Right lobe of liver (tissue), 6 donors: ENCODE results near the gene MAP3K12. TPM values are rescaled to one million over a fixed set of nuclear protein-coding genes. Genes with fewer than 3 reads are reported as not detected.

Experiments
- ATAC-seq, 4 donors: fragments of 200-7000 bp; cut with Tn5 transposase; one replicate each; pipeline ENCODE4 v1.9.1; 2020; ENCODE audit warnings: mild to moderate bottlenecking in 4 of 4, moderate library complexity in 4 of 4
- DNase-seq, 3 donors: peaks; one replicate each; pipeline ENCODE4 v3.0.0-alpha.2; 2020
- H3K27ac ChIP-seq, 3 donors: fragments of 200-600 bp; one replicate each; pipeline ENCODE4 v1.8.0; 2022
- H3K27me3 ChIP-seq, 2 donors: fragments of 200-600 bp; one replicate each; pipeline ENCODE4 v1.8.0; 2022
- H3K36me3 ChIP-seq, 4 donors: fragments of 200-600 bp; sonication (generic) in 1 of 4; one replicate each; pipeline versions ENCODE4 v1.5.1 to v1.8.0; 2017 to 2022; ENCODE audit warnings: control low read depth in 1 of 4
- H3K4me1 ChIP-seq, 4 donors: fragments of 200-600 bp; sonication (generic) in 1 of 4; one replicate each; pipeline versions ENCODE4 v1.5.1 to v1.8.0; 2017 to 2022; ENCODE audit warnings: control low read depth in 1 of 4
- H3K4me3 ChIP-seq, 3 donors: fragments of 200-600 bp; one replicate each; pipeline ENCODE4 v1.8.0; 2022
- H3K9me3 ChIP-seq, 4 donors: fragments of 200-600 bp; sonication (generic) in 1 of 4; one replicate each; pipeline versions ENCODE4 v1.5.1 to v1.8.0; 2017 to 2022; ENCODE audit warnings: control low read depth in 1 of 4
- CTCF ChIP-seq, 4 donors: fragments of 200-600 bp in 3 of 4; fragments of 450-650 bp in 1 of 4; IDR thresholded peaks; one replicate each; pipeline versions ENCODE4 v1.5.1 to v1.8.0; 2016 to 2022; ENCODE audit warnings: antibody characterized with exemption in 4 of 4, mild to moderate bottlenecking in 2 of 4
- POLR2A ChIP-seq: fragments of 450-650 bp; IDR thresholded peaks from one replicate; pipeline ENCODE4 v1.6.1; 2017; ENCODE audit warnings: antibody characterized with exemption, mild to moderate bottlenecking
- WGBS: methylation state at CpG from one replicate; pipeline ENCODE4 v1.1.6; 2018; ENCODE audit warnings: low coverage, low lambda C conversion rate; ENCODE audit not compliant: insufficient coverage; ENCODE audit errors: missing lambda C conversion rate; 5-methylcytosine and 5-hydroxymethylcytosine counted together
- intact Hi-C, 2 donors: fragments of 100-400 bp; cut with DNase I; formaldehyde crosslinking; loops; one replicate each; pipeline versions ENCODE4 v1.11.2 to v1.14.1; 2022
- total RNA-seq, 6 experiments: library from RNA; depleted of rRNA in 2 of 6; stranded (reverse); fragments of >200 nt in 2 of 6; fragmentation: NEBNext Ultra II Directional in 3 of 6; extraction: Animal tissue kit (Norgen Biotek cat#: 25700) in 3 of 6; gene quantifications; one replicate each; pipeline versions ENCODE4 v1.1.0 to v1.2.4, GENCODE V29; 2016 to 2023
- donor health status: DM: no; HTN: yes; CAD: no.
- donor health status: DM: no; HTN: no; CAD: no.
- donor health status: DM: no; HTN: no; CAD: no.
- donor health status: DM: no; HTN: yes; CAD: no.
- donor health status: DM: no; HTN: yes; CAD: no.

MAP3K12 gene
- total RNA-seq, 6 experiments from 2014 or later: 0.68 to 2.9 (median 1.5) TPM

- H3K27me3 ChIP-seq: no peaks in the 10 kb centered on the region
- H3K36me3 ChIP-seq: peaks cover 0 to 65% (median 25%) of the 10 kb centered on the region in 4 donors
- H3K4me1 ChIP-seq: peaks cover 0 to 6% (median 0%) of the 10 kb centered on the region in 4 donors
- ATAC-seq (peak; percentile 18 to 67 (median 26)), DNase-seq (no peak)
- H3K4me3 ChIP-seq: no peak overlapping the region
- intact Hi-C loops: no loop called here
- WGBS: 67% methylated on average over 4 of the region's 6 CpGs
- H3K9me3 ChIP-seq: no peaks in the 10 kb centered on the region
- TF ChIP-seq POLR2A (no peak), CTCF (IDR thresholded peaks at IDR 0.05) (no peak)
- H3K27ac ChIP-seq: no peak overlapping the region
Observed at GRCh38 chr12:53513712-53514410, 14.6 kb upstream of the MAP3K12 start.

- Histone ChIP-seq H3K27me3 (no peaks in the 10 kb centered on the region), H3K4me3 (no peak overlapping the region), H3K27ac (no peak overlapping the region), H3K4me1 (peaks cover 0 to 6% (median 0%) of the 10 kb centered on the region in 4 donors), H3K9me3 (no peaks in the 10 kb centered on the region), H3K36me3 (peaks cover 0 to 42% (median 16%) of the 10 kb centered on the region in 4 donors)
- peak in 3 of 4 donors; percentile 3 to 29 (median 21) for ATAC-seq
- DNase-seq: no peak
- WGBS: 33% methylated on average over 1 of the region's 9 CpGs
- intact Hi-C loops: no loop called here
- TF ChIP-seq CTCF (IDR thresholded peaks at IDR 0.05) (no peak), POLR2A (no peak)
Observed at GRCh38 chr12:53510181-53510812, 11.0 kb upstream of the MAP3K12 start.

- DNase-seq (peak; percentile 77 to 81 (median 80)), ATAC-seq (peak; percentile 89 to 93 (median 90))
- Histone ChIP-seq H3K36me3 (peaks cover 0 to 31% (median 9%) of the 10 kb centered on the region in 4 donors), H3K27ac (no peak overlapping the region), H3K9me3 (no peaks in the 10 kb centered on the region), H3K4me3 (no peak overlapping the region), H3K27me3 (no peaks in the 10 kb centered on the region), H3K4me1 (peaks cover 0 to 6% (median 0%) of the 10 kb centered on the region in 4 donors)
- intact Hi-C loops: loop anchor here in 1 of 2 donors (10.0 kb wide), 1 partner anchor 184 kb away; the partner anchor contains the start of gene AAAS
- TF ChIP-seq POLR2A (no peak), CTCF (IDR thresholded peaks at IDR 0.05) (peak; percentile 85 to 93 (median 90))
- 0% methylated on average over 4 of the region's 7 CpGs for WGBS
Observed at GRCh38 chr12:53508534-53509170, 9.4 kb upstream of the MAP3K12 start.

GRCh38 chr12:53507603-53507885 is 8.3 kb upstream of the MAP3K12 start:
- no peak overlapping the region for H3K27ac ChIP-seq
- H3K4me3 ChIP-seq: no peak overlapping the region
- TF ChIP-seq CTCF (IDR thresholded peaks at IDR 0.05) (no peak), POLR2A (no peak)
- H3K4me1 ChIP-seq: peaks cover 0 to 6% (median 0%) of the 10 kb centered on the region in 4 donors
- ATAC-seq (no peak), DNase-seq (no peak)
- no peaks in the 10 kb centered on the region for H3K27me3 ChIP-seq
- H3K36me3 ChIP-seq: peaks cover 0 to 24% (median 5%) of the 10 kb centered on the region in 4 donors
- no CpG with 5 or more reads among the region's 4 CpGs for WGBS
- intact Hi-C loops: loop anchor here in 1 of 2 donors (10.0 kb wide), 1 partner anchor 183 kb away; the partner anchor contains the start of gene AAAS
- H3K9me3 ChIP-seq: no peaks in the 10 kb centered on the region
